Measurements from ENCODE around the gene ACER1.
"Not testable (repeated sequence)": the region's sequence is repeated elsewhere in the genome, so short reads cannot be mapped to it uniquely, and the experiment has no call there.

ACER1 gene

DNA sequence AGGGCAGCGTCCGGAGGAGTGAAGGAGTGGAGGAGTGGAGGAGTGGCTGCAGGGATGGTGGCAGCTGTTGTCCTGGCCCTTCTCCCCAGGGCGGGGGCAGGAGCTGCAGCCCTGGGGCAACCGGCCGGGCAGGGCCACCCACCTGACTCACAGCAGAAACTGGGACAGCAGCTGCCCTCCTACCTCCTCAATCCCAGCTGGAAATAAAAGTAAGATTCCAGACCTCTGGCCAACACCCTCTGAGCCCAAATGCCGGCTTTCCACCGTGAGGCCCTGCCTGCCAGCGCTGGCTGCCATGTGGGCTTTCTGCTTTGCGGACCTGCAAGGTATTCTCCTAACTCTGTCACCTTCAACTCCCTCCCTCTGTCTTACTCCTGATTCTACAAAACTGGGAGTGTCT, 24.6 kb upstream of the ACER1 start:
- DNase-seq (ENCODE audit: extremely low read depth in 1 of 2, low read depth in 1 of 2): no peak

- no peak for DNase-seq (ENCODE audit: extremely low read depth in 1 of 2, low read depth in 1 of 2)
Measured at GRCh38 chr19:6357174-6357573, 23.8 kb upstream of the ACER1 start.

GRCh38 chr19:6355321-6356040, 22.1 kb upstream of the ACER1 start:
- DNase-seq (ENCODE audit: extremely low read depth in 1 of 2, low read depth in 1 of 2): not testable (repeated sequence)

GRCh38 chr19:6354098-6354674, 20.8 kb upstream of the ACER1 start:
- no peak for DNase-seq (ENCODE audit: extremely low read depth in 1 of 2, low read depth in 1 of 2)

DNA sequence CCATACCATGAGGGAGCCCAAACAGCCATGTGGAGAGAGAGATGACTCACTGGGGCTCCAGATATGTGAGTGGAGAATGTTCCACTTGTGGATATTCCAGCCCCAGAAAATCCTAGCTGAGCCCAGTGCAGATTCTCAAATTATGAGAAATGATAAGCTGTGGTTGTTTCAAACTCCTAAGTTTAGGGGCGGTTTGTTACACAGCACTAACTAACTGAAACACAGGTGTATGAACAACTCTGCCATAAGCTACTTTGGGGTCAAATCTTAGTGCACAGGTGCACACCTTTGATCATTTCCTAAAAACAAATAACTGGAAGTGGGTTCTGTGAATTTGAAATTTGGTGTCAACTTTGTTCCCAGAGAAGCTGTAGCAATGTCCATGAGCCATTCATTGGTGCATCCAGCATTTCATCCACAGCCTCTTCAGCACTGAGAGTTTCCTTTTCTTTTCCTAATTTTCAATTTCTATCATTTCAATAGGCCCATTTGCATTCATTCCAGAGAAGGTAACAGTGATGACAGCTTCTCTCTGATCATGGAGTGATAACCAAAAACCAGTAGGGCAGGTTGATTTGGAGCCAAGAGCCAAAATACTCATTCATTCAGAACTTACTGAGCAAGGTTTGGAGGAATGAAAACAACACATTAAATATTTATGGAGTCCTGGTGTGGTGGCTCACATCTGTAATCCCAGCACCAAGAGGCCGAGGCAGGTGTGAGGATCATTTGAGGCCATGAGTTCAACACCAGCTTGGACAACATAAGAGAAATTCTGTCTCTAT, 19.2 kb upstream of the ACER1 start:
- no peak for DNase-seq (ENCODE audit: extremely low read depth in 1 of 2, low read depth in 1 of 2)

DNA sequence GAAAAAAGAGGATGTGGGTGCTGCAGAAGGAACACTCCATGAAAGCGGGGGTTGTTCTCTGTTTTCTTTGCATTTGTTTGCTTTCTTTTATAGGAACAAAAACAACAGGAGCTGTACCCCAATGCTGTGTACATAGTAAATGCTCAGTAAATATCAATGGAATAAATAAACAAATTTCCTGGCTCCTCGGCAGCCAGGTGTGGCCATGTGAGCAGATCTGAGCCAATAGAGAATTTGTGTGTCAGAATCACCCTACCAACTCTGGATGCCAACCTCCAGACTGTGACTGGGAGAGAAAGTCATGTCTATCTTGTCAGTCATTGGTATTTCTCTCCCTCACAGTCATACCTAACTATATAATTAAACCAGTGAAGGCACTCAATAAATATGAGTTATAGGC, 17.3 kb upstream of the ACER1 start:
- no peak for DNase-seq (ENCODE audit: extremely low read depth in 1 of 2, low read depth in 1 of 2)

GRCh38 chr19:6349271-6349670, 15.9 kb upstream of the ACER1 start:
- DNase-seq (ENCODE audit: extremely low read depth in 1 of 2, low read depth in 1 of 2): not testable (repeated sequence)

GRCh38 chr19:6343462-6343861, 10.1 kb upstream of the ACER1 start:
- no peak for DNase-seq (ENCODE audit: extremely low read depth in 1 of 2, low read depth in 1 of 2)

DNA sequence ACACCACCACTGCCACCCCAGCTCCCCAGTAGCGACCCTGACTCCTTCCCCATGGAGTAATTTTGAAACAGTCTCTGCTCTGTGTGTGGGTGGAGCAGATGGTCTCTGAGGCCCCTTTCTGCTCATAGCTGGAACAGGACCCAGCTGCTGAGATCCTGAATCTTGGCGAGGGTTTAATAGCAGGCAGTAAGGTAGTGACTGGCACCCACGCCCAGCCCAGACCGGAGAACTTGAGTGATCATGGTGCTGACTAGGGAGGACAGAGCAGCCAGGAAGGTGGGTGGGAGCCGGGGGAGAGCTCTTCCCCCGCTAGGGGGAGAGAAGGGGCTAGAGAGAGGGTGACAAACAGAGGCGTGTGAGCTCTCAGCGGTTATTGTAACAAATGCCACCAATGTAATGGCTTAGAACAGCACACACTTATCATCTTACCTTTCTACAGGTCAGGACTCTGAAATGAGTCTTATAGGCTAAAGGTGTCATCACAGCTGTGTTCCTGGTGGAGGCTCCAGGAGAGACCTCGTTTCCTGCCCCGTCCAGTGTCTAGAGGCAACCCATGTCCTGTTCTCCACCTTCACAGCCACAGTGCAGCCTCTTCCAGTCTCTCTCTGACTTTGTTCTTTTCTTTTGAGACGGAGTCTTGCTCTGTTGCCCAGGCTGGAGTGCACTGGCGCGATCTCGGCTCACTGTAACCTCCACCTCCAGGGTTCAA, 7.2 kb upstream of the ACER1 start:
- peak in 1 of 2 donors; percentile 19 for DNase-seq (ENCODE audit: extremely low read depth in 1 of 2, low read depth in 1 of 2)

DNA sequence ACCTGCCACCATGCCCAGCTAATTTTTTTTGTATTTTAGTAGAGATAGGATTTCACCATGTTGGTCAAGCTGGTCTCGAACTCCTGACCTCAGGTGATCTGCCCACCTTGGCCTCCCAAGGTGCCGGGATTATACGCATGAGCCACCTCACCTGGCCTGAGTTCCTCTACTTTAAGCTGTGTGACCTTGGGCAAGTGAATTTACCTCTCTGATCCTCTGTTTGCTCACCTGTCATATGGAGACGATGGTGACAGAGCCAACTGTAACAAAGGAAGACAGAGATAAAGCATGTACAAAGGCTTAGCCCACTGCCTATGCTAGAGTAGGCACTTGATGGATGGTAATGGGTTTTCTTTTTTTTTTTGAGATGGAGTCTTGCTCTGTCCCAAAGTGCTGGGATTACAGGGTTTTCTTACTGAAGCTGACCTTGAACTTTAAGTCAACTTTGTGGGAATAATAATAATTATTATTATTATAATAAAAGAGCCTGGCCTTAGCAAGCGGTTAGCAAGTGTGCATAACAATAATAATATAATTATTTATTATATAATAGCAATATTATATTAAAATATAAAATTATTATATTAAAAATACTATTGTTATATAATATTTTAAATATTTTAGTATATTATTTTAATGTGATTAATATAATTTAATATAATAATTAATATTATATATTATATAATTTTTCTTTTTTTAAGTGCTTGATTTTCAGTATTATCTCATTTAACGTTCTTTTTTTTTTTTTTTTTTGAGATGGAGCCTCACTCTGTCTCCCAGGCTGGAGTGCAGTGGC, 1.3 kb upstream of the ACER1 start:
- DNase-seq (ENCODE audit: extremely low read depth in 1 of 2, low read depth in 1 of 2): no peak

DNA sequence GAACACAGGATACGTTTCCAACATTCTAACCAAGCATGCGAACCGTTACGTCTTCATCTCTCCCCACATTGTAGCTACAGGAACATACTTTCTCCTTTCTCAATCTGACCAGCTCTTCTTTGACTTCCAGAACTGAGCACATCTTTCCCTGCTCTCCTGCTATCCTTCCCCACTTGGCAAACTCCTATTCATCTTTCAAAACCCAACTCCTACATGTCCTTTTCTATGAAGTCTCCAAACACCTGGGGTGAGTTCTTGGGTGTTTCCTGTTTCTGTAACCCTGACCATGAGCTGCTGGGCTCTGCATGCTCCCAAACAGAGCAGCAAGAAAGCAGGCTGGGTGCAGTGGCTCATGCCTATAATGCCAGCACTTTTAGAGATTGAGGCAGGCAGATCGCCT, 6.6 kb downstream of the ACER1 start:
- DNase-seq (ENCODE audit: extremely low read depth in 1 of 2, low read depth in 1 of 2): no peak

- DNase-seq (ENCODE audit: extremely low read depth in 1 of 2, low read depth in 1 of 2): no peak
Measured at GRCh38 chr19:6325614-6326013, 7.8 kb downstream of the ACER1 start.

- DNase-seq (ENCODE audit: extremely low read depth in 1 of 2, low read depth in 1 of 2): no peak
Measured at GRCh38 chr19:6324757-6325156, 8.7 kb downstream of the ACER1 start.

GRCh38 chr19:6322284-6322683, 11.1 kb downstream of the ACER1 start:
- no peak for DNase-seq (ENCODE audit: extremely low read depth in 1 of 2, low read depth in 1 of 2)

DNA sequence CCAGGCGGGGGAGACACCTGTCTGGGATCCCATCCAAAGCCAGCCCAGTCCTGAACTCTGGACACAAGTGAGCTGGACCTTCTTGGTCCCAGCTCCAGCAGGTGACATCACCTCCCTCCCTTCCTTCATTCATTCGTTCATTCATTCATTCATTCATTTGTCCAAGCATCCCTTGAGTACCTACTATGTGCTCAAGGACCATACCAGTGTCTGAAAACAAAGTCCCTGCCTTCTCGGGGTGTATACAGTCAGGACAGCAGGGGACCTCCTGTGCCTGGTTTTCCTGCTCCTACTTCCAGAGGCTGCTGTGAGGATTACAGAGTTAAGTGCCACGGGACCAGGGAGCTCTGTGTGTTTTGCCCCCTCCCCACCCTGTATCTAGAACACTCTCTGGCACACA, 14.0 kb downstream of the ACER1 start:
- no peak for DNase-seq (ENCODE audit: extremely low read depth in 1 of 2, low read depth in 1 of 2)

GRCh38 chr19:6318772-6319171, 14.6 kb downstream of the ACER1 start:
- peak in 1 of 2 donors; percentile 23 for DNase-seq (ENCODE audit: extremely low read depth in 1 of 2, low read depth in 1 of 2)

GRCh38 chr19:6315646-6316045, 17.8 kb downstream of the ACER1 start:
- not testable (repeated sequence) for DNase-seq (ENCODE audit: extremely low read depth in 1 of 2, low read depth in 1 of 2)

- DNase-seq (ENCODE audit: extremely low read depth in 1 of 2, low read depth in 1 of 2): no peak
Measured at GRCh38 chr19:6313398-6313969, 19.9 kb downstream of the ACER1 start.

- DNase-seq (ENCODE audit: extremely low read depth in 1 of 2, low read depth in 1 of 2): no peak
Measured at GRCh38 chr19:6312018-6312417, 21.4 kb downstream of the ACER1 start.

DNA sequence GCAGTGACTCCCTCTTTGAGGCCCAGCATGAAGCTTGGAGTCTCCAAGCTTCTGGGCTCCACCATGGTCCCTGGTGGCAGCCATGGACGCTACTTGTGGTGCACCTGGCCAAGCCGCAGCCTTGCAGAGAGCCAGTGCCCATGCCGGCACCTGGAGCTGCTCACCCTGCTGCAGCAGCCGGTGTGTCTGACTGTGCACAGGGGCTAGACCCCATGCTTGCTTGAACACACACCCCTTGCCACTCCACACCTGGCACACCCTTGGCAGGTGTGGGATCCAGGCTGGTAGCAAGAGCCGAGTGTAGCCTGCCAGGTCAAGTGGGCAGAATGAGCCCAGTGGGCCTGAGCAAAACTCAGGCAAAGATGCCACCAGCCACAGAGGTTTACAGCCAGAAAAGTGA, 35.0 kb downstream of the ACER1 start:
- no peak for DNase-seq (ENCODE audit: extremely low read depth in 1 of 2, low read depth in 1 of 2)
